Fibroblast of skin of right quadriceps (primary cell): ENCODE data around the gene SCNN1B.

Experiments used
- DNase-seq: peaks from one replicate; pipeline ENCODE4 v3.0.0-alpha.2; 2013

SCNN1B gene

GRCh38 chr16:23323224-23324030 lies 21.3 kb downstream of the SCNN1B start:
- DNase-seq = no peak

- no peak for DNase-seq
Measured at GRCh38 chr16:23324727-23325126, 22.6 kb downstream of the SCNN1B start.

DNA sequence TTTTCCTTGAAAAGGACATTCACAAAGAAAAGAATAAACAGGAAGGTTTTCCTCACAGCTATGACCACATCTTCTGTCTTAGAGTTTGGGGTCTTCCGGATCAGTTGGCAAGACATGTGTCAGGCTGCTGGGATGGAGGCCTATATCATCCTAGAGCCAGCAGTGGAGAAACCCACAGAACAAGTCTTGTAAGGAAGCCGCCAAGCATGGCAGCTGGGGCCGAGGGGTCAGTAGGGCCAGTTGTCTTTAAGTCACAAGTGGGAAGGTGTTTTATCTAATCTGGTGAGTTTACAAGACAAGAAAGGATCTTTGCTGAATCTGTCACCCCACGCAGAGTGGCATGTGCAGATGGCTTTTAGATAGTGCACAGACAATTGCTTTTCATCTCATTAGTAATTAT lies 25.7 kb downstream of the SCNN1B start:
- no peak for DNase-seq

GRCh38 chr16:23330161-23330560 lies 28.1 kb downstream of the SCNN1B start:
- DNase-seq = no peak

DNA sequence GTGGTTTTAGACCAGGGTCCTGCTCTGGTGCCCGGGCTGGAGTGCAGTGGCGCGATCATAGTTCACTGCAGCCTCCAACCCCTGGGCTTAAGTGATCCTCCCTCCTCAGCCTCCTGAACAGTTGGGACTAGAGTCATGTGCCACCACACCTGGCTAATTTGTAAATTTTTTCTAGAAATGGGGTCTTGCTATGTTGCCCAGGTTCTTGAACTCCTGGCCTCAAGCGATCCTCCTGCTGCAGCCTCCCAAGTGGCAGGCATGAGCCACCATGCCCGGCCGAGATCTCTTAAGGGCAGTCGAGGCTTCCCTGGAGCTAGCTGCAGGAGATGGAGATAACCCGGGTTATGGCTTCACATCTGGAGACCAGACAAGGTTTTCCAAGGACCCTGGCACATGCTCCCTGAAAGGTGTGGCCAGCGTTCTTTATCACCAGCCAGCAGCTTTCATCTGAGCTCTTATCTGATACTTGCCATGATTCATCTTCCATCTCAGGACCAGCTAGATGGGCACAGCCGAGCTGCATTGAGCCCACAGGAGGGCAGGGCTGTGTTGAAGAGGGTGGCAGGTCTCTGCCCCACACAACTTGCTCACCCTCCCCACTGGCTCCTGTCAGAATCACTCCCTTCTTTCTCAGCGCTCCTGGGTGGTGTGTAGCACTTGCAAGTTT lies 28.6 kb downstream of the SCNN1B start:
- DNase-seq = no peak

- no peak for DNase-seq
Measured at GRCh38 chr16:23333034-23333579, 31.0 kb downstream of the SCNN1B start.

GRCh38 chr16:23333831-23334456 lies 31.8 kb downstream of the SCNN1B start:
- no peak for DNase-seq

GRCh38 chr16:23334457-23334853 lies 32.4 kb downstream of the SCNN1B start:
- no peak for DNase-seq

GRCh38 chr16:23334950-23335349 lies 32.8 kb downstream of the SCNN1B start:
- no peak for DNase-seq

DNA sequence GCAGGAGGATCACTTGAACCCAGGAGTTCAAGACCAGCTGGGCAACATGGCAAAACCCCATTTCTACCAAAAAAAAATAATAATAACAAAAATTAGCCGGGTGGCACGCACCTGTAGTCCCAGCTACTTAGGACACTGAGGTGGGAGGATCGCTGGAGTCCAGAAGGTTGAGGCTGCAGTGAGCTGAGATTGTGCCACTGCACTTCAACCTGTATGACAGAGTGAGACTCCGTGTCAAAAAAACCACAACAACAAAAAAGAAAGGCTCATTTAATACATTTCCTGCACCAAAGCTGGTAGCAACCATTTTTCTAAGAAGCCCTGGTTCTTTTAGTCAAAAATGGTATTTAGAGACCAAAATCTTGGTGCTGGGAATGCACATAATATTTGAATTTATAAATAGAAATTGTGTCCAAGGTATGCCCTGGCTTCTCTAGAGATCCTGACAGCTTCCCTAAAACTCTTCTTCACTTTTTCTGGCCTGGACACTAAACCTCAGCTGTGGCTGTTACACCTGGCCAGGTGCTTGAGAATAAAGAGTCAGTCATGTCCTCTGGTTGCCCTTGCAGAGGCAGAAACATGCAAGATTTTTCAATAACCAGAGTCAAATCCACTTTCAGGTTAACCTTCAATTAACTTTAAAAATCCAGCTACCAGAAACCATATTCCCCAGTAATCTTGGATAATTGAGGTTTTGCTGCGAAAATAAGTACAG lies 35.9 kb downstream of the SCNN1B start:
- DNase-seq = no peak

GRCh38 chr16:23339787-23340186 lies 37.7 kb downstream of the SCNN1B start:
- DNase-seq = no peak

DNA sequence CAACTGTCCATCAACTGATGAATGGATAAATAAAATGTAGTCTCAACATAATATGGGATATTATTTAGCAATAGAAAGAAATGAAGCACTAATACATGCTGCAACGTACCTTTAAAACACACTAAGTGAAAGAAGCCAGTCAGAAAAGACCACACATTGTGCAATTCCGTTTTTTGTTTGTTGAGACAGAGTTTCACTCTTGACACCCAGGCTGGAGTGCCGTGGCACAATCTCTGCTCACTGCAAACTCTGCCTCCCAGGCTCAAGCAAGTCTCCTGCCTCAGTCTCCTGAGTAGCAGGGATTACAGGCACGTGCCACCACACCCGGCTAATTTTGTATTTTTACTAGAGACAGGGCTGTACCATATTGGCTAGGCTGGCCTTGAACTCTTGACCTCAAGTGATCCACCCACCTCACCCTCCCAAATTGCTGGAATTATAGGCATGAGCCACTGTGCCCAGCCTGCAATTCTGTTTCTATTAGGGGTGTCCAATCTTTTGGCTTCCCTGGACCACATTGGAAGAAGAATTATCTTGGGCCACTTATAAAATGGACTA lies 40.1 kb downstream of the SCNN1B start:
- no peak for DNase-seq

- no peak for DNase-seq
Measured at GRCh38 chr16:23343643-23344612, 41.8 kb downstream of the SCNN1B start.

GRCh38 chr16:23345237-23345636 lies 43.1 kb downstream of the SCNN1B start:
- DNase-seq = no peak

DNA sequence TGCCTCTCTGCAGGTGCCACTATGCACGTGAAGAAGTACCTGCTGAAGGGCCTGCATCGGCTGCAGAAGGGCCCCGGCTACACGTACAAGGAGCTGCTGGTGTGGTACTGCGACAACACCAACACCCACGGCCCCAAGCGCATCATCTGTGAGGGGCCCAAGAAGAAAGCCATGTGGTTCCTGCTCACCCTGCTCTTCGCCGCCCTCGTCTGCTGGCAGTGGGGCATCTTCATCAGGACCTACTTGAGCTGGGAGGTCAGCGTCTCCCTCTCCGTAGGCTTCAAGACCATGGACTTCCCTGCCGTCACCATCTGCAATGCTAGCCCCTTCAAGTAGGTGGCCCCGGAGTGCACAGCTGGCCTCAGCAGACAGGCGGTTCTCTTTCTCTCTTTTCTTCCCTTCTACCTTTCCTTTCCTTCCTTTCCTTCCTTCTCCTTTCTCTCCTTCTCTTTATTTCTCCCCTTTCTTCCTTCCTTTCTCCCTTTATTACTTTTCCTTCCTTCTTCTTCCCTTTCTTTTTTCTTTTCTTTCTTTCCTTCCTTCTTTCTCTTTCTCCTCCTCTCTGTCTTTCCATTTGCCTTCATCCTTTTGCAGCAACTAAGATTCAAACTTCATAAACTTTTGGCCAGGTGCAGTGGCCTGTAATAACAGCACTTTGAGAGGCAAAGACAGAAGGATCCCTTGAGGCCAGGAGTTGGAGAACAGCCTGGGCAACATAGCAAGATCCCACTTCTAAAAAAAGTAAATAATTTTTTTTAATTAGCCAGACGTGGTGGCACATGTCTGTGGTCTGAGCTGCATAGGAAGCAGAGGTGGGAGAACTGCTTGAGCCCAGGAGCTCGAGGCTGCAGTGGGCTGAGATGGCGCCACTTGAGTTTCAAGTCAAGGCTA lies 46.7 kb downstream of the SCNN1B start:
- no peak for DNase-seq

DNA sequence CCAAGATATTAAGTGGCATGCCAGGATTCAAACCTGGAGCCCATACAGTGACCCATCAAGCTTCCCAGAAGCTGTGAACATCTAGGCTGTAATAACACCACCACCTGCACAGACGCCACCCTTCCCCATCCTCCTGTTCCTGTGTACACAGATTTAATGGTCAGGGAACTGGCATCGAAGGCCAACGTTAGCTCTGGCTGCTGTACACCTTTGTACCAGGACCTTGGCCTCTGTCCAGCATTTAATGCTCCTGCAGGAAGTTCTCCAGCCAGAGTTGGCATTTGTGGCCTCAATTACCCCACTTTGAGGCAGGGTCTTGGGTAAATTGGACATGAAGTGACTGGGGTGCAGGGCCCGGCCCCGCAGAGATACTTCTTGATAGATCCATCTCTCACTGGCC lies 49.3 kb downstream of the SCNN1B start:
- DNase-seq = no peak

- no peak for DNase-seq
Measured at GRCh38 chr16:23353440-23353839, 51.3 kb downstream of the SCNN1B start.

GRCh38 chr16:23354246-23354645 lies 52.1 kb downstream of the SCNN1B start:
- no peak for DNase-seq

DNA sequence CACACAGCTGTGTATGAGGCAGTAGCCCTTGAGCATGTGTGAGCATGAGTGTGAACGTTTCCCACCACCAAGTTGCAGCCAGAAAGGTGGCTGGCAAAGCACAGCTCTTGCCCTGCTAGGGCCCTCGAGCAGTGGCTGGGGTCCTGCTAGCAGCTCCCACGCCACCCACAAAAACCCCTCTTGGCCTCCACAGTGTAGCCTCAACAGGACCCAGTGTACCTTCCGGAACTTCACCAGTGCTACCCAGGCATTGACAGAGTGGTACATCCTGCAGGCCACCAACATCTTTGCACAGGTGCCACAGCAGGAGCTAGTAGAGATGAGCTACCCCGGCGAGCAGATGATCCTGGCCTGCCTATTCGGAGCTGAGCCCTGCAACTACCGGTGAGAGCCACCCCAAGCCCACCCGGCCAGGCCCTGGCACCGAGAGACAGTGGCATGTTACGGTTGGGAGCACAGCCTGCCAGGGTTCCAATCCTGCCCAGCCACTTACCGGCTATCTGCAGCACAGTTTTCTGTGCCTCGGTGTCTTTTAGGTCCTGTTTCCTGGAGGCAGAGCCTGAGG lies 53.1 kb downstream of the SCNN1B start:
- DNase-seq = no peak

DNA sequence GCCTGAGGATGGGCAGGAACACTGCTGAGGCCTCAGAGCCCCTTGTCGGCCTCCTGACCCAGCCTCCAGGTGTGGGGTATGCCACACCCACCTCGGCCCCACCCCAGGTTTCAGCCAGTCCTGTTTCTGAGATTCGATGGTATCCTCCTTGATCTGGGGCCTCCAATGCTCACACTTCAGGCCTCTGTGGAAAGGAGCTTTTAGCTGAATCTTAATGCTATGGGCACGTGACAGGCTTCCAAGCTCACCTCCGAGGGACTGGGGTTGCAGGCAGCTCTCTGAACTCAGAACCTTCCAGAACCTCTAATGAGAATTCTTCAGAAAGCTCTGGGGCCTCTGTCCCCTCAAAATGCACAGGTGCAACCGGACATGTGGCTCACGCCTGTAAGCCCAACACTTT lies 54.8 kb downstream of the SCNN1B start:
- DNase-seq = no peak
